DMS114 treated with DMSO at 0.1 percent for 48 hours (cell line): ENCODE results near the gene INAFM2.

ENCODE experiments used
- DNase-seq: peaks from one replicate; lab custom pipeline; 2025; ENCODE audit not compliant: unreplicated experiment; lab: John Stamatoyannopoulos, UW

The INAFM2 gene

GRCh38 chr15:40358471-40359353 is 35.2 kb downstream of the INAFM2 start:
- DNase-seq = no peak

DNA sequence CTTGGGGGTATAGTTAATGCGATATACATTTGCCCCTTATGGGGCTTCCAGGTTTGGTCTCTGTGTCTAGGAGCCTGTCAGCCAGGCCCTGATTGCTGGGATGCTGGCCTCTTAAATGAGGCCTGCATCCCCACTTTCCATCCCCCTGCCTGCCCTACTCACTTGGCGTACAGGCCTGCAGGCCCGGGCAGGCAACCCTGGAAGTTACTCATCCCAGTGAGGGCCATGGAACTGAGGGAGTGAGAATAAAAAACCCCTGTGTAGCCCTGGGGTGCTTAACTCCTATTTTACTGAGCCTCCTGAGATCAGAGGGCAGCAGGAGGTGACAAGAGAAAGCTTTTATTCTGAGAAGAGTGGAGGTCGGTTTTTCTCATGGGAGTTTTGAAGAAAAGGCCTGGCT is 36.5 kb downstream of the INAFM2 start:
- no peak for DNase-seq

DNA sequence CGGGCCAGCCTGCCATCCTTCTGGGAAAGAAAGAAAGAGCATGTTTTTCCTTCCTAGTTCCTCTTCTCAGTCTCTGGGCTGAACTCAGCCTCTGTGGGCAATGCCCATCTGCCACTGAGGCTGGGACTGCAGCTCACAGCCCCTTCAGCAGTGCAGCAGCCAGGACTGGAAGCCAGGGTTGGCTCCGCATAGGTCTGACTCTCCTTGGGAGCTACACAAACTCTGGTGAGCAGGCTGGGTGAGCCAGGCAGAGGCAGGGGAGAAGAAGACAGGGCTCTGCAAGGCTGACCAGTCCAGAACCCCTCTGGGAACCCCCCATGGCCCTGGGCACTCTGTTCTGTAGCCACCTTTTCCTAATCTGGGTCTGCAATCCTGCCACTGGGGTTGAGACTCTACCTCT is 38.1 kb downstream of the INAFM2 start:
- DNase-seq = no peak

- no peak for DNase-seq
These were observed 40.1 kb downstream of the INAFM2 start for GRCh38 chr15:40363611-40364010.

DNA sequence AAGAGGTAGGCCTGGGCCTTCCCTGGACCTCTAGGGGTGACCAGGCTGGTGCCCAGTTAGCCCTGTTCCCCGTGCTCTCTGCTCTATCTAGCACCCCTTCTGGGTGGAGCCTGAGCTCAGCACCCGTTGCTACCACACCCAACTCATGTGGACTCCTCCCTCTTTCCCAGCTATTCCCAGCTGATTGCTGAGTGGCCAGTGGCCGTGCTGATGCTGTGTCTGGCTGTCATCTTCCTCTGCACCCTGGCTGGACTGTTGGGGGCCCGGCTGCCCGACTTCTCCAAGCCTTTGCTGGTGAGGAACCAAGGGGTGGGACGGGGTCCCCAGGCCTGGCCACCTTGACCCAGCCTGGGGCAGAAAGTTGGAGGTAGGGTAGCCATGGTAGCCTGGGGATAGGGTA is 40.8 kb downstream of the INAFM2 start:
- no peak for DNase-seq

GRCh38 chr15:40365016-40365415 is 41.5 kb downstream of the INAFM2 start:
- DNase-seq = no peak

GRCh38 chr15:40365624-40366456 is 42.3 kb downstream of the INAFM2 start:
- no peak for DNase-seq

DNA sequence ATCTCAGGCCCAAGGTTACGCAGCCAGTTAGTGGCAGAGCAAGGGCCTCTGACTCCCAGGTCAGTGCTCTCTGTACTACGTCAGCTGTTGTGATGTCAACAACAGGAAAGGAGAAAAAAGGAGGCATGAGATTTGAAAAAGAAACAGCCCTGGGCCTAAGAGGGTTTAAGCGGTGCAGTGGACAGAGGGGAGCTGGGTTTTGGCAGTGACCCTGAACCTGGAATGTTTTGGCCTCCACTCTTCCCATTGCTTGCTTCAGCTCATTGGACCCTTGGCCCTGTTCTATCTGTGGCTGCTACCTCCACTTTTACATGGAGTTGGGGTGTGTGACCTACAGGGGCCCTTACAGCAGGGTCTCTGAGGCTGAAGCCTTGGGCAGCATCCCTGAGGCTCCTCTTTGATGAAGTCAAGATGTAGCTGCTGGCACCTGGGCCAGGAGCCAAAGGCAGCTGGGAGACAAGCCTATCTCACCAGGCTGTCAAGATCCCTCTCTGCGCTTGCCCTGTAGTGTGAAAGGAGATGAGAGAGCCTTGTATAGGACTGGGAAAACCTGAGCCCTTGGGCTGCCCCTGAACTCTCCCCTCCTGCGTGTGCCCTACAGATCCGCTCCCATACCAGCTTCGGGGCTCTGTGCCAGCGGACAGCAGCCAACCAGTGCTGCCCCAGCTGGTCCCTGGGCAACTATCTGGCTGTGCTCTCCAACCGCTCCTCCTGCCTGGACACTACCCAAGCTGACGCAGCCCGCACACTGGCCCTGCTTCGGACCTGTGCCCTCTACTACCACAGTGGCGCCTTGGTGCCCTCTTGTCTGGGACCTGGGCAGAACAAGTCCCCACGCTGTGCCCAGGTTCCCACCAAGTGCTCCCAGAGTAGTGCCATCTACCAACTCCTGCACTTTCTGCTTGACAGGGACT is 43.2 kb downstream of the INAFM2 start:
- DNase-seq = no peak

DNA sequence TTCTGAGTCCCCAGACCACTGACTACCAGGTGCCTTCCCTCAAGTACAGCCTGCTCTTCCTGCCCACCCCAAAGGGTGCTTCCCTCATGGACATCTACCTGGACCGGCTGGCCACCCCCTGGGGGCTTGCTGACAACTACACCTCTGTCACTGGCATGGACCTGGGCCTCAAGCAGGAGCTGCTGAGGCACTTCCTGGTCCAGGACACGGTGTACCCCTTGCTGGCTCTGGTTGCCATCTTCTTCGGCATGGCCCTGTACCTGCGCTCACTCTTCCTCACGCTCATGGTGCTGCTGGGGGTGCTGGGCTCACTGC is 43.8 kb downstream of the INAFM2 start:
- no peak for DNase-seq

GRCh38 chr15:40367686-40368611 is 44.5 kb downstream of the INAFM2 start:
- DNase-seq = no peak

DNA sequence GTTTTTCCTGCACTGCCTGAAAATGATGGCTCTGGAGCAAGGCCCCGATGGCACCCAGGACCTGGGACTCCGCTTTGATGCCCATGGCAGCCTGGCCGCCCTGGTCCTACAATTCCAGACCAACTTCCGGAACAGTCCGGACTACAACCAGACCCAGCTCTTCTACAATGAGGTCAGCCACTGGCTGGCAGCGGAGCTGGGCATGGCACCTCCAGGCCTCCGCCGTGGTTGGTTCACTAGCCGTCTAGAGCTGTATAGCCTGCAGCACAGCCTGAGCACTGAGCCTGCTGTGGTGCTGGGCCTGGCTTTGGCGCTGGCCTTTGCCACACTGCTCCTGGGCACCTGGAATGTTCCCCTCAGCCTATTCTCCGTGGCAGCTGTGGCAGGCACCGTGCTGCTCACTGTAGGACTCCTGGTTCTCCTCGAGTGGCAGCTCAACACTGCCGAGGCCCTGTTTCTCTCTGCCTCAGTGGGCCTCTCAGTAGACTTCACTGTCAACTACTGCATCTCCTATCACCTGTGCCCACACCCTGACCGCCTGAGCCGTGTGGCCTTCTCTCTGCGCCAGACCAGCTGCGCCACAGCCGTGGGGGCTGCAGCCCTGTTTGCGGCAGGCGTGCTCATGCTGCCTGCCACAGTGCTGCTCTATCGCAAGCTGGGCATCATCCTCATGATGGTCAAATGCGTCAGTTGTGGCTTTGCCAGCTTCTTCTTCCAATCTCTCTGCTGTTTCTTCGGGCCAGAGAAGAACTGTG is 45.4 kb downstream of the INAFM2 start:
- no peak for DNase-seq

GRCh38 chr15:40369474-40369869 is 46.0 kb downstream of the INAFM2 start:
- DNase-seq = no peak

DNA sequence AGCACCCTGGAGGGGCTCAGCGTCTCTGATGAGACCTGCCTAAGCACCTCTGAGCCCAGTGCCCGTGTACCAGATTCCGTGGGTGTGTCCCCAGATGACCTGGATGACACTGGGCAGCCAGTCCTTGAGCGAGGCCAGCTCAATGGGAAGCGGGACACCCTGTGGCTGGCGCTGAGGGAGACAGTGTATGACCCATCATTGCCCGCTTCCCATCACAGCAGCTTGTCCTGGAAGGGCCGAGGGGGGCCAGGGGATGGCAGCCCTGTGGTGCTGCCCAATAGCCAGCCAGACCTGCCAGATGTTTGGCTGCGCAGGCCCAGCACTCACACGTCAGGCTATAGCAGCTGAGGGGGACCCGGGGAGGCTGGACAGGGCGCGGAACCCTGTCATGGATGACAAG is 46.5 kb downstream of the INAFM2 start:
- DNase-seq = no peak

- DNase-seq = no peak
These were observed 49.5 kb downstream of the INAFM2 start for GRCh38 chr15:40372981-40373380.
